Activated T-cell treated with anti-CD3 and anti-CD28 coated beads for 24 hours (primary cell): ENCODE data around the gene PRSS22.

Experiments
- DNase-seq: peaks from one replicate; pipeline ENCODE4 v3.0.0-alpha.2; 2020; ENCODE audit warnings: low read depth

The PRSS22 gene

GRCh38 chr16:2816751-2817339, 41.1 kb downstream of the PRSS22 start, which contains the start of gene PRSS21:
PRSS21 (plus strand) TSS chr16:2817237; CDS start chr16:2817269, 32 bp downstream.
- DNase-seq, result no peak

- DNase-seq, result no peak
Measured at GRCh38 chr16:2815299-2815771, 42.6 kb downstream of the PRSS22 start.

DNA sequence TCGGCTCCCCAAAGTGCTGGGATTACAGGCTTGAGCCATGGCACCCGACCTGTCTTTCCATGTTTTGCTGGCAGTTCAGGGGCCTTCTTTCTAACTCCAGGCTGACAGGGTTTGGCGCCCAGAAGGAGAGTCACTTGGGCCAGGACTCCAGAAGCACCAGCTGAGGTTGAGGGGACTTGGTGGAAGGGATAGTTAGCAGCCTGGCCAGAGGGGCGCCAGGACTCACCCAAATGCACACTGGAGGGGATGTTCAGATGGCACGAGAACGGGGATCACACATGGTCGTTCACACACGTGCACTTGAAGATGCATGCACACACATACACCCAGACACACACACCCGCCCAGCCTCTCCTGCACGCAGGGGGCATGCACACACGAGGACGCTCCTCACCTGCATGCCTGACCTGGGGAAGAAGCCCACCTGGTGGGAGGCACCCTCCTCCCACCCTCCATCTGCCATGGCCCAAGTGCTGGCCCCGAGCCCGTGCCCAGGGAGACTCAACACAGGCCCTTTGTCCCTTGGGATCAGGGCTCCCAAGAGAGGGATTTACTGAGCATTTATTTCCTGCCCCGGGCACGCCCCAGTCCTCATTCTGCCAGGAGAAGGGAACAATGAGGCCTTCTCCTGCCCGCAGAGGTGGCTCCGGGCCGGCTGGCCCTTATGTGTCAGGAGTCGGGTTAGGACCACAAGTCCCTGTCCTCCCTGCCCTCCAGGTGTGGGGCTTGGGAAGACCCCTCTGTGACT, 43.2 kb downstream of the PRSS22 start:
- no peak for DNase-seq

GRCh38 chr16:2813771-2814221, 44.2 kb downstream of the PRSS22 start:
- no peak for DNase-seq

- no peak for DNase-seq
Measured at GRCh38 chr16:2811703-2812471, 46.1 kb downstream of the PRSS22 start.

DNA sequence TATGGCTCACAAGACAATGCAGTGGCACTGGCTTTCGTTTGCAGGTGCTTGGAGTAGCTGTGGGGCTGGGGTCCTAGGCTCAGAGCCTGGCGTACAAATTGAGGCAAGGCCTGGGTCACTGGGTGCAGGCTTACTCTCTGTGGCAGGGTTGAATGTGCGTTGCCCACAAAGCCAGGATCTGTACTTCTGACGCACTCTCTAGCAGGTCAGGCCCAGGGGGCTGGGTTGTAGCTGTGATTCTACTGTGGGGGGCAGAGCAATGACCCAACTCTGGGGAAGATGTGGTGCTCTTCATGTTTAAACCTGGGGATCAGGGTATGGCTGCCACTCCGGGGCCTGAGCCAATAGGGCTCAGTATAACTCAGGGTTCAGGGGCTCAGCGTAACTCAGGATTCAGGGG, 47.3 kb downstream of the PRSS22 start:
- DNase-seq, result no peak

DNA sequence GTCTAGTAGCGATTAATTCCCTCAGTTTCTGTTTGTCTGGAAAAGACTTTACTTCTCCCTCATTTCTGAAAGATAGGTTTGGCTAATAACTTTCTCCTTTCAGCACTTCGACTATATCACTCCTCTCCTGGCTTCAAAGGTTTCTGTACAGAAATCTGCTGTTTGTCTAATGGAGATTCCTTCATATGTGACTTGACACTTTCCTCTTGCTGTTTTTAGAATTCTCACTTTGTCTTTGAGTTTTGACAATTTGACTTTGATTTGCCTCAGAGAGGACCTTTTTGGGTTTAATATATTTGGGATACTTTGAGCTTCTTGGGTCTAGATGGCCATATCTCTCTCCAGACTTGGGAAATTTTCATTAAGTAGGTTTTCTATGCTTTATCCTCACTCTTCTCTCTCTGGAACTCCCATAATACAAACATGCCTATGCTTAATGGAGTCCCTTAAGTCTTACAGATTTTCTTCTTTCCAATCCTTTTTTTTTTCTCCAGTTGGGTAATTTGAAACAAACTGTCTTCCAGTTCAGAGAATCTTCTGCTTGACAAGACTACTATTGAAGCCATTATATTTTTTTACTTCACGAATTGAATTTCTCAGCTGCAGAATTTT, 48.7 kb downstream of the PRSS22 start:
- DNase-seq, result no peak

GRCh38 chr16:2808181-2808580, 49.8 kb downstream of the PRSS22 start:
- no peak for DNase-seq

DNA sequence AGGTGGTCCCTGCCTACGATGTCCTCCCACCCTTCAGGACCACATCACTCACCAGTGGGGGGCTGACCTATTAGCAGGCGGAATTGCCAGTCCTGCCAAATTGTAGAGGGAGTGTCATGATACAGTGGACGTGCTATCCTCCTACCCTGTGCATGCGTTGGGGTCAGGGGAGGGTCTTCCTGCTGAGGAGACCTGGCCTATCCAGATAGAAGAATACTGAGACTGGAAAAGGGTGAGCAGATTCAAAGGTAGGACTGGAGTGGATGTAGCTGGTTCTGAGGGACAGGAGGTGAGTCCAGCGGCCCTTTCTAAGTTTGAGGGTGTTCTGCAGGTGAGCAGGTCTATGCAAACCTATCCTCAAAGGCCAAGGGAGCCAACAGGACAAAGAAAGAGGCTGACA, 51.7 kb downstream of the PRSS22 start:
- DNase-seq, result no peak

DNA sequence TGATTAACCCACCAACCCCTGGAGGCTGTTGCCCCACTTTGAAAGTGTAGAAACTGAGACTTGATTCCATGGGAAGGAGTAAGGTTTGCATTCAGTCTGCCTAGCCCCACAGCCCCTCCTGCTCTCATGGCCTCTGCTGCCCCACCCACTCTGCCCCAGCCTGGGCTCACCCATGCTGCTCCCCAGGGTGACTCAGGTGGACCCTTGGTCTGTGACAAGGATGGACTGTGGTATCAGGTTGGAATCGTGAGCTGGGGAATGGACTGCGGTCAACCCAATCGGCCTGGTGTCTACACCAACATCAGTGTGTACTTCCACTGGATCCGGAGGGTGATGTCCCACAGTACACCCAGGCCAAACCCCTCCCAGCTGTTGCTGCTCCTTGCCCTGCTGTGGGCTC, 53.2 kb downstream of the PRSS22 start:
- DNase-seq, result no peak

DNA sequence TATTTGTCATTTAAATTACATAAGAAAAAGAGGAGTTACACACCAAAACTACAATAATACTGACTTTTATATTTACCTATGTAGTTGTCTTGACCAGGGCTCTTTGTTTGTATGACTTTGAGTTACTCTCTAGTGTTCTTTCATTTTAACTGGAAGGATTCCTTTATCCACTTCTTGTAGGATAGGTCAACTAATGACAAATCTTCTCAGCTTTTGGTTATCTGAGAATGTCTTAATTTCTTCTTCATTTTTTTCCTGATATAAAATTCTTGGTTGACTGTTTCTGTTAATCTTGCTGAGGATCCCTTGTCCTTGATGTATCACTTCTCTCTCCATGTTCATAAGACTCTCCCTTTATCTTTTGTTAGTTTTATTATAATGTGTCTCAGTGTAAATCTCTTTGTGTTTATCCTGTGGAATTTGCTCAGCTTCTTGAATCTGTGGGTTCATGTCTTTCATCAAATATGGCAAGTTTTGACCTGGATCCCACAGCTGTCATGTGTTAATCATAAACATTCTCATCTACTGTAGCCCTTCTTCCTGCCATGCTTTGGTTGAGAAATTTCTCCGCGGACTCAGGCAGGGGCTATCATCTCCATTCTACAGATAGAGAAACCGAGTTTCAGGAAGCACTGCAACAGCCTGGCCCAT, 54.3 kb downstream of the PRSS22 start:
- no peak for DNase-seq
